ENCODE data around the gene MYMK. TPM values are rescaled to one million over a fixed set of nuclear protein-coding genes. Genes with fewer than 3 reads are reported as not detected.

Gene MYMK
- total RNA-seq, 1 experiment from 2014 or later: not detected

GRCh38 chr9:133502112-133502511 lies 22.6 kb downstream of the MYMK start:
- Histone ChIP-seq H3K27me3 (replicated peaks) (peaks cover 5% of the 10 kb centered on the region; the same call in 1 of the 2 replicates), H3K4me1 (replicated peaks) (peaks cover 14% of the 10 kb centered on the region), H3K36me3 (no peaks in the 10 kb centered on the region), H3K27ac (no peak overlapping the region), H3K9me3 (replicated peaks) (peaks cover 14% of the 10 kb centered on the region), H3K4me3 (no peak overlapping the region)
- no peak for DNase-seq (ENCODE audit: low read depth in 1 of 2, low spot score in 2 of 2)

DNA sequence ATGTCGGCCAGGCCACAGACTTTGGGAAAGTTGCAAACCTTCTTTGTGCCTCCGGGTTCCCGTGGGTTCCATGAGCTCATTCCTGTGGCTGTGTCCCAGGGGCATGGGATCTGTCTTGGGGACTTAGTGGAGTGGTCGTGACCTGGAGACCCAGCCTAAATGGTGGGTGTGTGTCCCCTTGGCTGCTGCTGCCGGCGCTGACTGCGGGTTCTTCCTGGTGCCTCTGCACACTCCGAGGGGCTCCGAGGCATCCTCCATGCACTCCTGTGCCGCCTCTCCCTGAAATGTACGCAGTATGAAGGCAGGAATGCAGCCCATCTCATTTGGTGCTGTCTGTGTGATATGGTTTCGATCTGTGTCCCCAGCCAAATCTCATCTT lies 24.9 kb downstream of the MYMK start:
- H3K4me3 ChIP-seq: no peak overlapping the region
- no peak overlapping the region for H3K27ac ChIP-seq
- peaks cover 14% of the 10 kb centered on the region for H3K9me3 ChIP-seq (replicated peaks)
- peaks cover 5% of the 10 kb centered on the region; the same call in 1 of the 2 replicates for H3K27me3 ChIP-seq (replicated peaks)
- DNase-seq (ENCODE audit: low read depth in 1 of 2, low spot score in 2 of 2): no peak
- H3K36me3 ChIP-seq: no peaks in the 10 kb centered on the region
- H3K4me1 ChIP-seq (replicated peaks): peaks cover 15% of the 10 kb centered on the region

- H3K27me3 ChIP-seq (replicated peaks): peaks cover 5% of the 10 kb centered on the region; the same call in 1 of the 2 replicates
- H3K36me3 ChIP-seq: no peaks in the 10 kb centered on the region
- peaks cover 14% of the 10 kb centered on the region for H3K9me3 ChIP-seq (replicated peaks)
- DNase-seq (ENCODE audit: low read depth in 1 of 2, low spot score in 2 of 2): no peak
- H3K4me3 ChIP-seq: no peak overlapping the region
- no peak overlapping the region for H3K27ac ChIP-seq
- peaks cover 15% of the 10 kb centered on the region for H3K4me1 ChIP-seq (replicated peaks)
These were observed 25.4 kb downstream of the MYMK start for GRCh38 chr9:133499132-133499891.

DNA sequence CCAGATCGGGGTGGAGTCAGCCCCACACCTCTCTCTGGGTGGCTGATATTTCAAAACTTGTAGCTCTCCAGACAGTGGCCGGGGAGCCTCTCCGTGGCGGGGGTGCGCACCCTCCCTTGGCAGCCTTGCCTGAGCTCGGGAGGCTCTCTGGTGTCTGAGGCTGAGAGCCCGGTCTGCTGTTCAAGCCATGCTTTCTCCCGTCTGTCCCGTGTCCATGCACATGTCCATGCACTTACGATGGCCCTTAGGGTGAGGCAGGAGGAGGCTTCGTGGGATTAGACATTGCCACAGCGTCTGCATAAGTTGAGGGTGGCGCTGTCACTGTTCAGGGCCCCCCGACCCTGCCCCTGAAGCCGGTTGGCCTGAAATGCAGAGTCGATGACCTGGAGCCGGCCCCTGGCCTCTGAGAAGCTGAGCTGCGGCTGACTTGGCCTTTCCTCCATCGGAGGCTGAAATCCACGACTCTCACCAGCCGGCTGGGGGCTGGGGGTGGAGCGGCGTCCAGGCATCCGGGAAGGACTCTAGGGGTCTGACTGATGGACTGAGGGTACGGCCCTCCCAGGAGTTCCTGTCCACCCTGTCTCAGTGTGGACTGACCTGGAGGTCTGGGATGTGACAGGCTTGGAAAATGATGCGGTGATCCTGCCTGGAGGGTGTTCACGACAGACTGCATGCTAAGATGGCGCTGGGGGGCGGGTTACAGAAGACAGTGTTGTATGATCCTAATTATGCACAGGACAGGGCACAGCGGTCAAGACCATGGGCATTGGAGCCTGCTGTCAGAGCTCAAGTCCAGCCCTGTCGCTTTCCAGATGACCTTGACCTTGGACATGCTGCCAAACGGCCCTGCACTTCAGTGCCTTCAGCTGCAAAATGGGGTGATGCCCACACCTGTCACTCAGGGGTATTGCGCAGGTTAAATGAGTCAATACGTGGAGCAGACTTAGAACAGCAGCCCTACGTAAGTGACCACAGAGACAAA lies 27.6 kb downstream of the MYMK start:
- Histone ChIP-seq H3K4me3 (no peak overlapping the region), H3K4me1 (replicated peaks) (peaks cover 21% of the 10 kb centered on the region), H3K36me3 (no peaks in the 10 kb centered on the region), H3K9me3 (replicated peaks) (peaks cover 9% of the 10 kb centered on the region), H3K27ac (no peak overlapping the region), H3K27me3 (replicated peaks) (peaks cover 2% of the 10 kb centered on the region; the same call in 1 of the 2 replicates)
- no peak for DNase-seq (ENCODE audit: low read depth in 1 of 2, low spot score in 2 of 2)

DNA sequence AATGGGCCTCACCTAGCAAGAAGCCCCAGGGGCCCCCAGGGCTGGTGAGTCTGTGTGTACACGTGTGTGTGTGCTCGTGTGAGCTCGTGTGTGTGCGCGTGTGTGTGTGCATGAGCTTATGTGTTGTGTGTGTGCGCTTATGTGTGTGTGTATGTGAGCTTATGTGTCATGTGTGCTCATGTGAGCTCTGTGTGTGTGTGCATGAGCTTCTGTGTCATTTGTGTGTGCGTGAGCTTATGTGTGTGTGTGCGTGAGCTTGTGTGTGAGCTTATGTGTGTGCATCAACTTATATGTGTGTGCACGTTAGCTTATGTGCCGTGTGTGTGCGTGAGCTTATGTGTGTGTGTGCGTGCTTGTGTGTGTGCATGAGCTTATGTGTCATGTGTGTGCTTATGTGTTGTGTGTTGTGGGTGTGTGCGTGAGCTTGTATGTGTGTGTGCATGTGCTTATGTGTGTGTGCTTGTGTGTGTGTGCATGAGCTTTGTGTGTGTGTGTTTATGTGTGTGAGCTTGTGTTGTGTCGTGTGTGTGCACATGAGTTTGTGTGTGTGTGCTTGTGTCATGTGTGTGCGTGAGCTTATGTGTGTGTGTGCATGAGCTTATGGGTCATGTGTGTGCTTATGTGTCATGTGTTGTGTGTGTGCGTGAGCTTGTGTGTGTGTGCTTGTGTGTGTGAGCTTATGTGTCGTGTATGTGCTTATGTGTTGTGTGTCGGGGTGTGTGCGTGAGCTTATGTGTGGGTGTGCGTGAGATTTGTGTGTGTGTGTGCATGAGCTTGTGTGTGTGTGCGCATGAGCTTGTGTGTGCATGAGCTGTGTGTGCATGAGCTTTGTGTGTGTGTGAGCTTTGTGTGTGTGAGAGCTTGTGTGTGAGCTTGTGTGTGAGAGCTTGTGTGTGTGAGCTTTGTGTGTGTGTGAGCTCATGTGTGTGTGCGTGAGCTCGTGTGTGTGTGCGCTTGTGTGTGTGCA lies 29.1 kb downstream of the MYMK start:
- Histone ChIP-seq H3K36me3 (no peaks in the 10 kb centered on the region), H3K9me3 (replicated peaks) (no peaks in the 10 kb centered on the region), H3K4me3 (no peak overlapping the region), H3K4me1 (replicated peaks) (peaks cover 26% of the 10 kb centered on the region), H3K27me3 (replicated peaks) (no peaks in the 10 kb centered on the region; the same call in 1 of the 2 replicates), H3K27ac (no peak overlapping the region)
- no peak for DNase-seq (ENCODE audit: low read depth in 1 of 2, low spot score in 2 of 2)

GRCh38 chr9:133494636-133495326 lies 30.0 kb downstream of the MYMK start:
- no peaks in the 10 kb centered on the region for H3K9me3 ChIP-seq (replicated peaks)
- no peak for DNase-seq (ENCODE audit: low read depth in 1 of 2, low spot score in 2 of 2)
- no peak overlapping the region for H3K4me3 ChIP-seq
- H3K36me3 ChIP-seq: no peaks in the 10 kb centered on the region
- H3K27me3 ChIP-seq (replicated peaks): no peaks in the 10 kb centered on the region; the same call in 1 of the 2 replicates
- H3K4me1 ChIP-seq (replicated peaks): peaks cover 32% of the 10 kb centered on the region
- H3K27ac ChIP-seq: no peak overlapping the region

DNA sequence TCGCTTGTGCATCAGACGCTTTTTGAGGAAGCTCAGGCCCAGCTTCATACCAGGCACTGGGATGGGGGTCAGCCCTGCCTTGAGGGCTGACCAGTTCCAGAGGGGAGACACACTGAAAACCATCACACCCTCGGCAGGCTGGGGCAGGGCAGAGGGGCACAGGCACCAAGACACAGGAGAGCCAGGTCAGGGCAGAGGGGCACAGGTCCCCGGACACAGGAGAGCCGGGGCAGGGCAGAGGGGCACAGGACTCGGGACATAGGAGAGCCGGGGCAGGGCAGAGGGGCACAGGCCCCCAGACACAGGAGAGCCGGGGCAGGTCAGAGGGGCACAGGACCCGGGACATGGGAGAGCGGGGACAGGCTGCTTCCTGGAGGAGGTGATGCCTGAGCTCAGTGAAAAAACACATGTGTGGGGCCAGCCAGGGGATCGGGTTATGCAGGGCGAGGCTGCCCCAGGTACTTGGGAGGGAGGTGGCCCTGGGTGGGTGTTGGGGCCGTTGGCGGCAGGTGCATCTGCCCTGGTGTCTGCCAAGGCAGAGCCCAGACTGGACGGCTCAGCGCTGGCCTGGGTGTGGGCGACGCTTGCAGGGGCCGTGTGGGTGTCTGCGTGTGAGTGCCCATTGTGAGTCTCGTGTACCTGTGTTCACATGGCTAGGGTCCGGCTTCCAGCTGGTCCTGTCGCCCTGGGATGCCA lies 30.8 kb downstream of the MYMK start:
- Histone ChIP-seq H3K27ac (no peak overlapping the region), H3K4me1 (replicated peaks) (peaks cover 40% of the 10 kb centered on the region), H3K27me3 (replicated peaks) (no peaks in the 10 kb centered on the region), H3K4me3 (no peak overlapping the region), H3K36me3 (no peaks in the 10 kb centered on the region), H3K9me3 (replicated peaks) (no peaks in the 10 kb centered on the region)
- DNase-seq (ENCODE audit: low read depth in 1 of 2, low spot score in 2 of 2): no peak

GRCh38 chr9:133493428-133493827 lies 31.3 kb downstream of the MYMK start:
- Histone ChIP-seq H3K4me3 (no peak overlapping the region), H3K4me1 (replicated peaks) (peaks cover 46% of the 10 kb centered on the region), H3K9me3 (replicated peaks) (no peaks in the 10 kb centered on the region), H3K27ac (no peak overlapping the region), H3K36me3 (no peaks in the 10 kb centered on the region), H3K27me3 (replicated peaks) (no peaks in the 10 kb centered on the region)
- DNase-seq (ENCODE audit: low read depth in 1 of 2, low spot score in 2 of 2): no peak

DNA sequence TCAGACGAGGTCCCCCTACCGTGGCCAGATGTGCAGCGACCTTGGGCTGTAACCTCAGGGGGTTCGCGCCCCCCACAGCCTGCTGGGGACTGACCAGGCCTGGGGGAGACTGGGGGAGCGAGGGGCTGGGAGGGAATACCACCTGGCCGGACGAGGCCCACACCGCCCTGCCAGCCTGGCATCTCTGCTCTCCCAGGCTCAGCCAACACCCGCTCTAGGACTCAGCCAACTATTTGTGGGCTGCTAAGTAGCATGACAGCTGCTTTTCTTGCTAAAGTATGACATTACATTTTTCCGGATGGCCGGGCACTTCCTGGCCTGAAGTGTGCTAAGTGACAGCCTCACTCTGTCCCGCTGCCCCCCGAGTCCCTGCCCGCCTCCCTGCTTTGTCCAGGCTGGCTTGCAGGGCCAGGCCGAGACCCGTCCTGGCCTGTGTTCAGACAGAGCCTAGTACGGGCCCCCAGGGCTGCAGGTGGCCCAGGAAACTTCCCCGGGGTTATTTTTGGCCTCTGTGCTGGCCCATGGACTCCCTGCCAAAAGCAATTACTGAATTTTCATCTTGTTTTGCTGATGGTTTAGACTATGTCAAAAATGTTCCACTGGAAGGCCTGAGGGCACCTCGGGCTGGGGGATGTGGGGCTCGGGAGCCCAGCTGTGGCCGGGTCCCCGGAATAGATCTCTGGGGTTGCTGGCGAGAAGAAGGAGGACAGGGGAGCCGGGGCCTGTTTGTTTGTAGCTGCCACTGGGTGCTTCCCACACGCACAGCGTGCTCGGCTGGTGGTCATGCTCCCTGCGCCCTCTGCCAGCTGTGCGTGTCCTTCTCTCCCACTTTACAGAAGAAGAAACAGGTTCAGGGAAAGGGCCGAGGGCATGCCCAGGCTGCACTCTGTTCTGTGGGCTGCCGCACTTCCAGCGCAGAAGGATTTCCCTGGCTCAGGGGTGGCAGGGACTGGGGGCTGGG lies 32.4 kb downstream of the MYMK start:
- DNase-seq (ENCODE audit: low read depth in 1 of 2, low spot score in 2 of 2): no peak
- no peak overlapping the region for H3K27ac ChIP-seq
- H3K27me3 ChIP-seq (replicated peaks): no peaks in the 10 kb centered on the region
- peaks cover 48% of the 10 kb centered on the region for H3K4me1 ChIP-seq (replicated peaks)
- no peak overlapping the region for H3K4me3 ChIP-seq
- no peaks in the 10 kb centered on the region for H3K36me3 ChIP-seq
- H3K9me3 ChIP-seq (replicated peaks): no peaks in the 10 kb centered on the region

DNA sequence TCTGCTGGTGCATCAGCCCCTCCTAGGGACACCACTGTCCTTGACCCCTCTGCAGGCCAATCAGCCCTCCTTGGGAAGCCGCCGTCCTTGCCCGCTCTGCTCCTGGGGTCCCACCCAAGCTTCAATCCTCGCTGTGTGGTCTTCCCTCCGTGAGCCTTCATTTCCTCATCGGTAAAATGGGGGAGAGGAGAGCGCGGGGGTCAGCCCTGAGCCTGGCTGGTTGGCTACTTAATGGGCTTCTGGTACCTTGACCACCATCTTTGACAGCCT lies 33.2 kb downstream of the MYMK start:
- H3K27me3 ChIP-seq (replicated peaks): no peaks in the 10 kb centered on the region
- no peaks in the 10 kb centered on the region for H3K36me3 ChIP-seq
- H3K4me1 ChIP-seq (replicated peaks): peaks cover 40% of the 10 kb centered on the region
- H3K4me3 ChIP-seq: no peak overlapping the region
- DNase-seq (ENCODE audit: low read depth in 1 of 2, low spot score in 2 of 2): no peak
- H3K27ac ChIP-seq: no peak overlapping the region
- H3K9me3 ChIP-seq (replicated peaks): no peaks in the 10 kb centered on the region

- no peaks in the 10 kb centered on the region for H3K9me3 ChIP-seq (replicated peaks)
- H3K27me3 ChIP-seq (replicated peaks): no peaks in the 10 kb centered on the region
- H3K36me3 ChIP-seq: no peaks in the 10 kb centered on the region
- H3K27ac ChIP-seq: no peak overlapping the region
- no peak for DNase-seq (ENCODE audit: low read depth in 1 of 2, low spot score in 2 of 2)
- H3K4me3 ChIP-seq: no peak overlapping the region
- H3K4me1 ChIP-seq (replicated peaks): peaks cover 35% of the 10 kb centered on the region
These were observed 33.7 kb downstream of the MYMK start for GRCh38 chr9:133490865-133491655.

All from SJSA1 (cell line).